Subcutaneous abdominal adipose tissue (tissue), 5 donors: ENCODE data around the gene PREX1.
"Not testable (repeated sequence)": the region's sequence is repeated elsewhere in the genome, so short reads cannot be mapped to it uniquely, and the experiment has no call there.

ENCODE experiments used
- H3K27ac ChIP-seq: one replicate; pipeline ENCODE4 v1.7.0; 2013; ENCODE audit warnings: low read depth, mild to moderate bottlenecking, inconsistent platforms, low read length, moderate library complexity
- H3K27me3 ChIP-seq, 5 donors: one replicate each; pipeline ENCODE4 v1.7.0; 2013; ENCODE audit warnings: low read length in 5 of 5, inconsistent platforms in 1 of 5; ENCODE audit not compliant: control insufficient read depth in 5 of 5, insufficient read depth in 4 of 5
- H3K36me3 ChIP-seq, 5 donors: one replicate each; pipeline ENCODE4 v1.7.0; 2013; ENCODE audit warnings: low read length in 5 of 5; ENCODE audit not compliant: control insufficient read depth in 5 of 5, insufficient read depth in 5 of 5
- H3K4me1 ChIP-seq, 5 donors: one replicate each; pipeline ENCODE4 v1.7.0; 2013; ENCODE audit warnings: low read length in 5 of 5, mild to moderate bottlenecking in 3 of 5, moderate library complexity in 1 of 5; ENCODE audit not compliant: control insufficient read depth in 5 of 5, insufficient read depth in 5 of 5
- H3K4me3 ChIP-seq, 5 donors: one replicate each; pipeline ENCODE4 v1.7.0; 2013; ENCODE audit warnings: low read length in 5 of 5, low read depth in 1 of 5
- H3K9ac ChIP-seq, 5 donors: one replicate each; pipeline ENCODE4 v1.7.0; 2013; ENCODE audit warnings: low read length in 5 of 5, mild to moderate bottlenecking in 4 of 5, moderate library complexity in 3 of 5
- H3K9me3 ChIP-seq, 5 donors: one replicate each; pipeline ENCODE4 v1.7.0; 2013; ENCODE audit warnings: low read length in 5 of 5; ENCODE audit not compliant: control insufficient read depth in 5 of 5
- donor health status: healthy.
- donor health status: healthy.
- donor health status: healthy.
- donor health status: healthy.
- donor health status: healthy.

The PREX1 gene

GRCh38 chr20:48782053-48782452 lies 45.7 kb downstream of the PREX1 start:
- Histone ChIP-seq H3K9me3 (peaks cover 0 to 5% (median 0%) of the 10 kb centered on the region in 5 donors), H3K9ac (no peak overlapping the region), H3K4me1 (peaks cover 0 to 19% (median 1%) of the 10 kb centered on the region in 5 donors), H3K27ac (no peak overlapping the region), H3K27me3 (peaks cover 0 to 7% (median 4%) of the 10 kb centered on the region in 5 donors), H3K36me3 (no peaks in the 10 kb centered on the region), H3K4me3 (no peak overlapping the region)

GRCh38 chr20:48781634-48782033 lies 46.2 kb downstream of the PREX1 start:
- H3K27me3 ChIP-seq = peaks cover 0 to 7% (median 4%) of the 10 kb centered on the region in 5 donors
- H3K4me3 ChIP-seq = no peak overlapping the region
- peaks cover 0 to 19% (median 6%) of the 10 kb centered on the region in 5 donors for H3K4me1 ChIP-seq
- H3K9me3 ChIP-seq = peaks cover 0 to 5% (median 0%) of the 10 kb centered on the region in 5 donors
- H3K9ac ChIP-seq = no peak overlapping the region
- H3K27ac ChIP-seq = no peak overlapping the region
- H3K36me3 ChIP-seq = no peaks in the 10 kb centered on the region

GRCh38 chr20:48779435-48779834 lies 48.4 kb downstream of the PREX1 start:
- Histone ChIP-seq H3K4me1 (peaks cover 0 to 28% (median 8%) of the 10 kb centered on the region in 5 donors), H3K36me3 (no peaks in the 10 kb centered on the region), H3K4me3 (no peak overlapping the region), H3K9ac (no peak overlapping the region), H3K27ac (no peak overlapping the region), H3K9me3 (peaks cover 0 to 5% (median 0%) of the 10 kb centered on the region in 5 donors), H3K27me3 (peaks cover 0 to 5% (median 3%) of the 10 kb centered on the region in 5 donors)

- H3K9me3 ChIP-seq = peaks cover 0 to 5% (median 0%) of the 10 kb centered on the region in 5 donors
- H3K27ac ChIP-seq = no peak overlapping the region
- H3K9ac ChIP-seq = no peak overlapping the region
- H3K36me3 ChIP-seq = no peaks in the 10 kb centered on the region
- no peak overlapping the region for H3K4me3 ChIP-seq
- H3K4me1 ChIP-seq = peaks cover 0 to 40% (median 8%) of the 10 kb centered on the region in 5 donors
- peaks cover 0 to 7% (median 3%) of the 10 kb centered on the region in 5 donors for H3K27me3 ChIP-seq
These were observed 50.0 kb downstream of the PREX1 start for GRCh38 chr20:48777821-48778220.

- Histone ChIP-seq H3K4me1 (peaks cover 0 to 45% (median 8%) of the 10 kb centered on the region in 5 donors), H3K27me3 (peaks cover 0 to 7% (median 3%) of the 10 kb centered on the region in 5 donors), H3K9ac (no peak overlapping the region), H3K9me3 (peaks cover 0 to 5% (median 0%) of the 10 kb centered on the region in 5 donors), H3K36me3 (no peaks in the 10 kb centered on the region), H3K4me3 (no peak overlapping the region), H3K27ac (no peak overlapping the region)
These were observed 50.8 kb downstream of the PREX1 start for GRCh38 chr20:48777005-48777404.

- H3K9ac ChIP-seq = no peak overlapping the region
These were observed 51.5 kb downstream of the PREX1 start for GRCh38 chr20:48776306-48776705.

GRCh38 chr20:48775545-48775944 lies 52.3 kb downstream of the PREX1 start:
- not testable (repeated sequence) for H3K27ac ChIP-seq, H3K9me3 ChIP-seq, H3K36me3 ChIP-seq, H3K4me3 ChIP-seq, H3K27me3 ChIP-seq, H3K9ac ChIP-seq
- H3K4me1 ChIP-seq = peaks cover 0 to 55% (median 8%) of the 10 kb centered on the region in 5 donors

More at GRCh38 chr20:48776306-48776705, 51.5 kb downstream of the PREX1 start:
- no peak overlapping the region for H3K27ac ChIP-seq
- H3K9me3 ChIP-seq = peaks cover 0 to 5% (median 0%) of the 10 kb centered on the region in 5 donors
- no peak overlapping the region for H3K4me3 ChIP-seq
- peaks cover 0 to 48% (median 8%) of the 10 kb centered on the region in 5 donors for H3K4me1 ChIP-seq
- peaks cover 0 to 7% (median 3%) of the 10 kb centered on the region in 5 donors for H3K27me3 ChIP-seq
- H3K36me3 ChIP-seq = no peaks in the 10 kb centered on the region

- Histone ChIP-seq H3K27me3 (peaks cover 0 to 7% (median 3%) of the 10 kb centered on the region in 5 donors), H3K36me3 (no peaks in the 10 kb centered on the region), H3K4me3 (no peak overlapping the region), H3K9me3 (peaks cover 0 to 5% (median 0%) of the 10 kb centered on the region in 5 donors), H3K27ac (no peak overlapping the region), H3K4me1 (peaks cover 0 to 58% (median 8%) of the 10 kb centered on the region in 5 donors), H3K9ac (no peak overlapping the region)
These were observed 53.1 kb downstream of the PREX1 start for GRCh38 chr20:48774696-48775095.

- peaks cover 0 to 65% (median 8%) of the 10 kb centered on the region in 5 donors for H3K4me1 ChIP-seq
- peaks cover 0 to 12% (median 3%) of the 10 kb centered on the region in 5 donors for H3K27me3 ChIP-seq
- no peaks in the 10 kb centered on the region for H3K36me3 ChIP-seq
- H3K9me3 ChIP-seq = no peaks in the 10 kb centered on the region
- H3K4me3 ChIP-seq = no peak overlapping the region
- H3K9ac ChIP-seq = no peak overlapping the region
- no peak overlapping the region for H3K27ac ChIP-seq
These were observed 53.9 kb downstream of the PREX1 start for GRCh38 chr20:48773837-48774418.

GRCh38 chr20:48772183-48772976 lies 55.4 kb downstream of the PREX1 start:
- H3K4me1 ChIP-seq = peaks cover 0 to 67% (median 8%) of the 10 kb centered on the region in 5 donors

More at GRCh38 chr20:48772183-48772976, 55.4 kb downstream of the PREX1 start:
- no peak overlapping the region for H3K9ac ChIP-seq
- H3K27me3 ChIP-seq = peaks cover 0 to 12% (median 5%) of the 10 kb centered on the region in 5 donors
- H3K9me3 ChIP-seq = no peaks in the 10 kb centered on the region
- no peaks in the 10 kb centered on the region for H3K36me3 ChIP-seq
- H3K4me3 ChIP-seq = no peak overlapping the region
- H3K27ac ChIP-seq = no peak overlapping the region
